ENCODE results near the gene TGFBR1.
"Not testable (repeated sequence)": the region's sequence is repeated elsewhere in the genome, so short reads cannot be mapped to it uniquely, and the experiment has no call there.

Gene TGFBR1

DNA sequence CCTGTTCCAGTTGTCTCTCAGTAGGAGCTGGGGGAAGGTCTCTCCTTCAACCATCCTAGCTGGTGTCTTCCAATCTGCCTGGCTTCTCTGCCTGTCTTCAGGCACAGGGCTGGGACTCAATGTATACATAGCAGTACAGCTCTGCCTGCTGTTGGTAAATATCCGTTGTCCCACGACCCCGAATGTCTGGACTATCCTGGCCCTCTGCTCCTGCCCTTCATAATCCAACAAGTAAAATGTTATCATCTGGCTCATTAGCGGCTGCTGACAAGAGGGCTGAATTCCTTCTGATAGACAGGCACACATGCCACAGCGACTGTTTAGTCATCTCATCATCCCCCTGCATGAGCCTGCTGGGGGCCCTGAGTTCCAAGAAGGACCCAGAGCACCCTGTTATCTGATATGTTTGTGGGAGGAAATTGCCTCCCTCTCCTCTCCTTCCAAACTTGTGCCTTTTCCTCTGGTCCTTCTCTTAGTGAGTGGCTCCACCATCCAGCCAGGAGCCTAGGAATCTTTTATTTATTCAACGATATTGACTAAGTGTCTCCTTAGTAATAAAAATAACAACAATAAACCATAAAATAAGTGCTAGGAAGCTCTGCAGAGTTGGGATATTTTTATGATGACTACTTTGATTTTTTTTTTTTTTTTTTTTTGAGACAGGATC lies 29.5 kb upstream of the TGFBR1 start:
- DNase-seq: no peak

DNA sequence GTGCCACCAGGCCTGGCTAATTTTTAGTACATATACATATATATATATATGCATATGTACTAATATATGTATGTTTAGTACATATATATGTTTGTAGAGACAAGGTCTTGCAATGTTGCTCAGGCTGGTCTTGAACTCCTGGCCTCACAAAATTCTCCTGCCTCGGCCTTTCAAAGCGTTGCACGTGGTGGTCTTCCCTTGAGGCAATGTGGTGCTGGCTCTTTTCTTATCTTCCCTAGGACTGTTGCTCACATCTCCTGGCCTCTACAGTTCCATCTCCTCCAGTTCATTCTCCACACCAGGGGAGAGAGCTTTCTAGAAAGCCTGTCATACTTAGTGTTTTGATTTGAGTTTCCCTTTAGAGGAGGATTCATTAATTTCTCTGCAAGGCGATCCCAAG lies 28.9 kb upstream of the TGFBR1 start:
- DNase-seq: no peak

- DNase-seq: no peak
These were observed 28.3 kb upstream of the TGFBR1 start for GRCh38 chr9:99076483-99077171.

DNA sequence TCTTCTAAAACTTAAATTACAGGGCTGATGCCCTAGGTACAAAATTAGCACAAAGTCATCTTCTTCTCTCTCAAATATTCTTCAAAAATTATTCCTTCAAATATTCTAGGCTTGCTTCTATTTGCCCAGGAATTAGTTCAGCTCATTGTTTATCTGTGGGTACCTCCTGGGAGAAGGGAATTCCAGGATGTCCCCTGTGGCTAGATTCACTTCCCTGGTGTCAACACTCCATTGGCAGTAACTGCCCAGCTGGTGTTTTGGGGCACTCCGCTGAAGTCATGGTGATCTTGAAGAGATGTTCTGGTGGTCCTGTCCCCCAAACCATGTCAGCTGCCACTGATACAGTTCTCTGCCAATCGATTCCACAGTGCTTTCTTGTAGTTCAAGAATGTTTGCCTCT lies 26.2 kb upstream of the TGFBR1 start:
- no peak for DNase-seq

DNA sequence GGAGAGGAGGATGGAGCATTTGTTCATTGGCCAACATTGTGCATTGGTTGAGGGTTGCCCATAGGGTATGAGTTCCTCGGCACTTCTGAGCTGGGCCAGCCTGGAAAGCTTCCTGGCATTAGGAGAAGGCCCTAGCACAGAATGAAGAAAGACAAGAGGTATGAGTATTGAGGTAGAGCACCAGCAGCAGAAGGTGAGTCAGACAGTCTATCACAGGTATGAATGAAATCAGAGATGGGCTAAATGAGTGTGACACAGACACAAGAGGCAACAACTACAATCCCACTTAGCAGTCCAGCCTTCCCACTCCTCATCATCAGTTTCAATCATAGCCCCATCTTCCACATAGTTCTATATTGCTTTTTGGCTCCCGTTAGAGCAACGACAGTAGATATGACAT lies 25.4 kb upstream of the TGFBR1 start:
- DNase-seq: no peak

DNA sequence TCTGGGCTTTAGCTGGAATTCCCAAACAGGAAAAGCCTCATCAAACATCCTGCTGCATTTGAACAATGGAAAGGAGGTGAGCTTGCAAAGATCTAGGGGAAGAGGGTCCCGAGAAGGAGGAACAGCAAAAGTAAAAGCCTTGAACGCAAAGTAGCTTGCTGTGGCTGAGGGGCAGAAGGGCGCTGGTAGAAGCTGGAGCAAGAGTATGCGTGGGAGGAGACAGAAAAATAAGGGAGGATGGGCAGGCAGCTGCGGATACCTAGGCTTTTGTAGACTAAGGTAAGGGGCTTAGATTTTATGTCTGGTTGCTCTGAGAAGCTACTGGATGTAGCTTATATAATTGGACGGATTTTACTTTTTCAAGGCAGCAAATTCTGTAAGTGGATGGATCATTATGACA lies 21.9 kb upstream of the TGFBR1 start:
- DNase-seq: no peak

GRCh38 chr9:99085949-99086948 lies 18.7 kb upstream of the TGFBR1 start:
- DNase-seq: peak in 4 of 58 donors; percentile 1 to 7 (median 4)

GRCh38 chr9:99087462-99087861 lies 17.5 kb upstream of the TGFBR1 start:
- DNase-seq: no peak

GRCh38 chr9:99090336-99091130 lies 14.4 kb upstream of the TGFBR1 start:
- DNase-seq: no peak

DNA sequence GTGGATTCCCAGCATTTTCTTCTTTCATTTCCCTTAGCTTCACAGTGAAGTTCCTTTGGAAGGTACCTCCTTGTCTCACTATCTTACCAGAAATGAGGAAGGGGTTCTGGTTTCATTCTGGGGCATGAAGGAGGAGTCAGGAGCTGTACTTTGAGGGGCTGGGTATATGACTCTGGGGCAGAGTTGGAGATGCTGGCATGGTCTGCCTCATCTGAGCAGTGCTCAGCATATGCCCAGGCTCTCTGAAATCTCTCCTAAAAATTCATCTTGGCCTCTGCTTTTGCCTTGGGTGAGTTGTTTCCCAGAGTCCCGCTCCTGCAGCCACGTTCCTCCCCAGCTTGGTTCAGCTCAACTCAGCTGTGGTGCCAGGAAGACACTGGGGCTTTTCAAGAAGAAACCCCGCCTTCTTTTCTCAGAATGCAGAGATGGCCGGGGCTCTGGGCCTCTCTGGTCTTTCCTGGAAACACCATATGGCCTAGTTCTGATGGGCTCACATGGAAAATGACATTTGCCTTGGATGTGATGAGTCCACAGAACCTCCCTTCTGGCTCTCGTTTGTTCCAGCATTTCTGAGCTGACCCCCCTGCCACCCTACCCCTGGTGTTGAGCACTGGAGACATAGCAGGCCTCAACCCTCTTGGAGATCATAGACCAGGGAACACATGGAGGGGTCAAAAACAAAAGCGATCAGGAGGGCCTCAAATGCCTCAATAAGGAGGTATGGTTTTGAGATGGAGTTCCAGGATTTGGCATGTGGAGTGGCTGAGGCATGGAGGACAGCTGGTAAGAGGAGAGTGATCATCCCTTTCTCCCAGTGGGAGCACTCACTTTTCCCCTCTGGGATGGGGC lies 12.0 kb upstream of the TGFBR1 start:
- DNase-seq: no peak

GRCh38 chr9:99093492-99093791 lies 11.5 kb upstream of the TGFBR1 start:
- DNase-seq: no peak

DNA sequence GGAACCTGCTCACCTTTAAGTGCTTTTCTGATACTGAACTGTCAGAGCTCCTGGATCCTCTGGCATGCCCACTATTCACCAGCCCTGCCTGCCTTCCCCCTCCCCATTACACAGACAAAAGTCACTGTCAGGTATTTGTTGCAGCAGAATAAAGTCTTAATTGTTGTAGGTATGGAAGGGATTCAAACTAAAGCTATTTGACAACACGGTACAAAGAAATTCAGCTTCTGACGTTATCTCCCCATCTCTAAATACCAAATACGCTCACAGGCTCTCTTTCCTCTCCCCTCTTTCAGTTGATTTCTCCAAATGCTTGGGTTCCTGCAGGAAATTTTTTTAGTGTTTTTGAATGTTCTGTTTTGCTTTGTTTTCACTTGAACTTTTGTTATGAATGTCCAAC lies 9.3 kb upstream of the TGFBR1 start:
- DNase-seq: no peak

DNA sequence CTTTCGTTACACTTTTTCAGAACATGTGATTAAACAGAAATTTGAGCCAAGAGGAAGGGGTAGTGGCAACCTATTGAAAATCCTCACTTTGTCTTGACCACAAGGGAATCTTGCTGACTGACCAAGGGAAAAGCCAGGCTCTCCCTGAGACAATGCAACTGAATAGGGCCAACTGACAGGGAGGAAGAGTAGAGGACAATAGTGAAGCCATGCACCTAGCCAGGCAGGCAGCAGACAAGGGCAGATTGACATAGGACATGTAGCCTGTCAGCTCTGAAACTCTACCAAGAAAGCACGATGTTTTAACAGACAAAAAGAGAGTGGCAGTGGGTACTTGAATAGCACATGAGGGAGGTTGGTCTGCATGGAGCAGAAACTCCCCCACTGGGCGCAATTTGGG lies 8.5 kb upstream of the TGFBR1 start:
- no peak for DNase-seq

DNA sequence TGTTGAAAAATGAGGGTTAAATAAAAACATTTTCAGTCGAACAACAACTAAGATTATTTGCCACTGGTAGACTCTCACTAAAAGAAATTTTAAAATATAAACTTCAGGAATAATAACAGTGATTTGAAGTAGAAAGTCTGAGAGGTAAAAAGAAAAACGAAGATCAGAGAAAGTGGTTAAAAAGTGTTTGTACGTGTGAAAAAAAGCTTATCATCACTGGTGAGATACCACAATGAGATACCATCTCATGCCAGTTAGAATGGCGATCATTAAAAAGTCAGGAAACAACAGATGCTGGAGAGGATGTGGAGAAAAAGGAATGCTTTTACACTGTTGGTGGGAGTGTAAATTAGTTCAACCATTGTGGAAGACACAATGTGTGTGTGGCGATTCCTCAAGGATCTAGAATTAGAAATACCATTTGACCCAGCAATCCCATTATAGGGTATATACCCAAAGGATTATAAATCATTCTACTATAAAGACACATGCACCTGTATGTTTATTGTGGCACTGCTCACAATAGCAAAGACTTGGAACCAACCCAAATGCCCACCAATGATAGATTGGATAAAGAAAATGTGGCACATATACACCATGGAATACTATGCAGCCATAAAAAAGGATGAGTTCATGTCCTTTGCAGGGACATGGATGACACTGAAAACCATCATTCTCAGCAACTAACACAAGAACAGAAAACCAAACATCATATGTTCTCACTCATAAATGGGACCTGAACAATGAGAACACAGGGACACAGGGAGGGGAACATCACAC lies 4.9 kb upstream of the TGFBR1 start:
- DNase-seq: not testable (repeated sequence)

DNA sequence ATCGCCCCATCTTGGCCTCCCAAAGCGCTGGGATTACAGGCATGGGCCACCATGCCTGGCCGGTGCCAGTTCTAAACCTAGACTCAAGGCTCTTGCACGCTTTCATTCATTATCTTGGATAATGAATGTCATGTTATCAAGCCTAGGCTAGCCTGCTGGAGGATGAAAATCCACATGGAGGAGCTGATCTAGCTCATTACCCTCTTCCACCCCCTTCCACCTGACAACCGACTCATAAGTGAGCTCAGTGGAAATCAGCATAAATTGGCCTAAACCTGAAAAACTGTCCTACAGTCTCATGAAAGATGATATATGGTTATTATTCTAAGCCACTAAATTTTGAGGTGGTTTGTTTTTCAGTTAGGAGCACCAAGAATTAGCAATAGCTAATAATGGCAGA lies 3.6 kb upstream of the TGFBR1 start:
- DNase-seq: no peak

DNA sequence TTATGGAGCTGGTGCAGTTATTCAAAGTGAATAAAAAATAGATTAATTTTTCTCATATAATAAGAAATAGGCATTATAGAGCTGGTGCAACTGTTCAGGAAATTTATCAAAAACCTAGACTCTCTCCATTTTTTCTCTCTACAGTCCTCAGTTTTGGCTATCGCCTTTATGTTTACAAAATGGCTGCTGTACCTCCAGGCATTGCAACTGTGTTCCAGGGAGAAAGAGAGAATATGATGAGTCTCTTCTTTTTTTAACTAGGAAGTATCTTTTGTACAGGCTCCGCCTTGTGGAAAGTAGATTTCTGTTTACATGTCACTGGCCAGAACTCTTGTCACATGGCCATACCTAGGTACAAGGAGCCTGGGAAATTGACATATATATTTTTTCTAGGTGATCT lies 3.1 kb upstream of the TGFBR1 start:
- no peak for DNase-seq

- no peak for DNase-seq
These were observed 1.6 kb upstream of the TGFBR1 start for GRCh38 chr9:99103054-99103895.

GRCh38 chr9:99103901-99104458 lies 933 bp upstream of the TGFBR1 start:
- DNase-seq: peak in 20 of 58 donors; percentile 5 to 66 (median 26)

Data from anterior cingulate cortex (tissue), 58 donors.